Keratinocyte (primary cell): ENCODE data around the gene PHLDB3.

Source experiments
- EZH2 ChIP-seq: IDR thresholded peaks from one replicate; pipeline ENCODE4 v1.6.1; 2012; ENCODE audit warnings: inconsistent platforms, mild to moderate bottlenecking, low read length, moderate library complexity
- TF ChIP-seq, protein P1 (sequence below), 3 experiments: IDR thresholded peaks in 1 of 3; conservative IDR thresholded peaks in 1 of 3; optimal IDR thresholded peaks in 1 of 3; 2 replicates in 2 of 3; 3 replicates in 1 of 3; pipeline versions ENCODE3 to v1.5.1; 2011; ENCODE audit warnings: low read length in 3 of 3, mild to moderate bottlenecking in 3 of 3, moderate library complexity in 2 of 3, control low read depth in 1 of 3, inconsistent platforms in 1 of 3; ENCODE audit not compliant: insufficient read depth in 2 of 3; ENCODE audit errors: extremely low read depth in 1 of 3

DNA sequence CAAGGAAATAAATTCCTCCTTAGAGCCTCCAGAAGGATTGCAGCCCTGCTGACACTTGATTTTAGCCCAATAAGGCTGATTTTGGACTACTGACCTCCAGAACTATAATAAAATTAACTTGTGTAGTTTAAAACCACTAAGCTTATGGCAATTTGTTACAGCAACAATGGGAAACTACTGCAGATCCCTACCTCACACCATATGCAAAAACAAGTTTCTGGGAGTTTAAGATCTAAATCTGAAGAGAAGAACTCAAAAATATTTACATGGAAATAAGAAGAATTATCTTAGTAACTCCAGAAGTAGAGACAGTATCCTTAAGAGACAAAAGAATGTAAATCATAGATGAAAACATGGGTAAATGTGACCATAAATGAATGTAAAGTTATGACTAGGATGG, 34.4 kb upstream of the PHLDB3 start:
- TF ChIP-seq, protein P1, sequence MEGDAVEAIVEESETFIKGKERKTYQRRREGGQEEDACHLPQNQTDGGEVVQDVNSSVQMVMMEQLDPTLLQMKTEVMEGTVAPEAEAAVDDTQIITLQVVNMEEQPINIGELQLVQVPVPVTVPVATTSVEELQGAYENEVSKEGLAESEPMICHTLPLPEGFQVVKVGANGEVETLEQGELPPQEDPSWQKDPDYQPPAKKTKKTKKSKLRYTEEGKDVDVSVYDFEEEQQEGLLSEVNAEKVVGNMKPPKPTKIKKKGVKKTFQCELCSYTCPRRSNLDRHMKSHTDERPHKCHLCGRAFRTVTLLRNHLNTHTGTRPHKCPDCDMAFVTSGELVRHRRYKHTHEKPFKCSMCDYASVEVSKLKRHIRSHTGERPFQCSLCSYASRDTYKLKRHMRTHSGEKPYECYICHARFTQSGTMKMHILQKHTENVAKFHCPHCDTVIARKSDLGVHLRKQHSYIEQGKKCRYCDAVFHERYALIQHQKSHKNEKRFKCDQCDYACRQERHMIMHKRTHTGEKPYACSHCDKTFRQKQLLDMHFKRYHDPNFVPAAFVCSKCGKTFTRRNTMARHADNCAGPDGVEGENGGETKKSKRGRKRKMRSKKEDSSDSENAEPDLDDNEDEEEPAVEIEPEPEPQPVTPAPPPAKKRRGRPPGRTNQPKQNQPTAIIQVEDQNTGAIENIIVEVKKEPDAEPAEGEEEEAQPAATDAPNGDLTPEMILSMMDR (optimal IDR thresholded peaks at IDR 0.05 in 1 of 3, IDR thresholded peaks at IDR 0.05 in 1 of 3, conservative IDR thresholded peaks at IDR 0.05 in 1 of 3; ENCODE audit: extremely low read depth in 1 of 3, insufficient read depth in 2 of 3, low read length in 3 of 3), result no peak
- no peak for TF ChIP-seq EZH2
